Mammary epithelial cell (primary cell): Measurements from ENCODE around the gene KRT76.

Experiments
- CTCF ChIP-seq, 2 donors: IDR thresholded peaks in 1 of 2; conservative IDR thresholded peaks in 1 of 2; 2 replicates each; pipeline ENCODE4 v1.5.1; 2011 to 2012; ENCODE audit warnings: inconsistent platforms in 2 of 2, low read length in 2 of 2, mild to moderate bottlenecking in 2 of 2, control low read depth in 1 of 2, low read depth in 1 of 2; ENCODE audit not compliant: insufficient read depth in 1 of 2; ENCODE audit errors: extremely low read depth in 1 of 2
- EZH2 ChIP-seq: IDR thresholded peaks from 2 replicates; pipeline ENCODE4 v1.6.1; 2012; ENCODE audit warnings: low read length, inconsistent platforms, borderline replicate concordance

GRCh38 chr12:52774629-52775250 is 2.4 kb downstream of the KRT76 start:
- no peak for TF ChIP-seq CTCF (conservative IDR thresholded peaks at IDR 0.05 in 1 of 2, IDR thresholded peaks at IDR 0.05 in 1 of 2; ENCODE audit: extremely low read depth in 1 of 2, insufficient read depth in 1 of 2, low read depth in 1 of 2, low read length in 2 of 2)
- no peak for TF ChIP-seq EZH2
